ENCODE measurements around the gene FOXL1.

DNA sequence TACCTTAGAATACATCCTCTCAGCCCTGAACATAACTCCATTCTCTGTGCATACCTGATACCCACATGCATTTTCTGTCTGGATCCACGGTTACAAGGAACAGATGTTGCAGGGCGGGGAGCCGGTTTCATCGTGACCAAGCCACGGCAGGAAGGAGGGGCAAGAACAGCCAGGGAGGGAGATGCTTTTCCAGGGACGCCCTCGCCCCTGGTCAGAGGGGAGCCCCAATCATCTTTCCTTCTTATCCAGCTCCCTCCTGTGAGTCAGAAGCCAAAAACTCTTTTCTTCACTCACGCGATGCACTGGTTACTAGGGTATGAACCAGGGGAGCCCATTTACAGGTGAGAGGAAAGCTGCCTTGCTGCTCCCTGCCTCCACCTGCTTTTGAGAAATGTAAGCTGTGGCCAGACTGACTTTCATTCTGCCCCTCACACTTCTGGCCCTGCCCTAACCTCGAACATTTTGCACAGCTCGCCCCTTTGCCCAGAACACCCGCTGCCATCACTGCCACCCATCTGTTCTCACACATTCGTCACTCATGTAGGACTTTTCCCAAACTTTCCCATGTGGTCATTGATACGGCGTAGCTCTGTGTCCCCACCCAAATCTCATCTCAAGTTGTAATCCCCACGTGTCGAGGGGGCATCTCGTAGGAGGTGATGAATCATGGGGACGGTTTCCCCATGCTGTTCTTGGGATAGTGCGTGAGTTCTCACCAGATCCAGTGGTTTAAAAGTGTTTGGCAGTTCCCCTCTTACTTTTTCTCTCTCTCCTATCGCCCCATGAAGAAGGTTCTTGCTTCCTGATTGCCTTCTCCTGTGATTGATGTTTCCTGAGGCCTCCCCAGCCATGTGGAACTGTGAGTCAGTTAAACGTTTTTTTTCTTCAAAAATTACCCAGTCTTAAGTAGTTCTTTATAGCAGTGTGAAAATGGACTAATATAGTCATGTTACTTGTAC is 20.5 kb downstream of the FOXL1 start:
- TF ChIP-seq, protein P1, sequence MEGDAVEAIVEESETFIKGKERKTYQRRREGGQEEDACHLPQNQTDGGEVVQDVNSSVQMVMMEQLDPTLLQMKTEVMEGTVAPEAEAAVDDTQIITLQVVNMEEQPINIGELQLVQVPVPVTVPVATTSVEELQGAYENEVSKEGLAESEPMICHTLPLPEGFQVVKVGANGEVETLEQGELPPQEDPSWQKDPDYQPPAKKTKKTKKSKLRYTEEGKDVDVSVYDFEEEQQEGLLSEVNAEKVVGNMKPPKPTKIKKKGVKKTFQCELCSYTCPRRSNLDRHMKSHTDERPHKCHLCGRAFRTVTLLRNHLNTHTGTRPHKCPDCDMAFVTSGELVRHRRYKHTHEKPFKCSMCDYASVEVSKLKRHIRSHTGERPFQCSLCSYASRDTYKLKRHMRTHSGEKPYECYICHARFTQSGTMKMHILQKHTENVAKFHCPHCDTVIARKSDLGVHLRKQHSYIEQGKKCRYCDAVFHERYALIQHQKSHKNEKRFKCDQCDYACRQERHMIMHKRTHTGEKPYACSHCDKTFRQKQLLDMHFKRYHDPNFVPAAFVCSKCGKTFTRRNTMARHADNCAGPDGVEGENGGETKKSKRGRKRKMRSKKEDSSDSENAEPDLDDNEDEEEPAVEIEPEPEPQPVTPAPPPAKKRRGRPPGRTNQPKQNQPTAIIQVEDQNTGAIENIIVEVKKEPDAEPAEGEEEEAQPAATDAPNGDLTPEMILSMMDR (IDR thresholded peaks at IDR 0.05), result no peak
- no peak for TF ChIP-seq POLR2A (IDR thresholded peaks at IDR 0.05)
